Measurements from ENCODE around the gene ATP2C2.

DNA sequence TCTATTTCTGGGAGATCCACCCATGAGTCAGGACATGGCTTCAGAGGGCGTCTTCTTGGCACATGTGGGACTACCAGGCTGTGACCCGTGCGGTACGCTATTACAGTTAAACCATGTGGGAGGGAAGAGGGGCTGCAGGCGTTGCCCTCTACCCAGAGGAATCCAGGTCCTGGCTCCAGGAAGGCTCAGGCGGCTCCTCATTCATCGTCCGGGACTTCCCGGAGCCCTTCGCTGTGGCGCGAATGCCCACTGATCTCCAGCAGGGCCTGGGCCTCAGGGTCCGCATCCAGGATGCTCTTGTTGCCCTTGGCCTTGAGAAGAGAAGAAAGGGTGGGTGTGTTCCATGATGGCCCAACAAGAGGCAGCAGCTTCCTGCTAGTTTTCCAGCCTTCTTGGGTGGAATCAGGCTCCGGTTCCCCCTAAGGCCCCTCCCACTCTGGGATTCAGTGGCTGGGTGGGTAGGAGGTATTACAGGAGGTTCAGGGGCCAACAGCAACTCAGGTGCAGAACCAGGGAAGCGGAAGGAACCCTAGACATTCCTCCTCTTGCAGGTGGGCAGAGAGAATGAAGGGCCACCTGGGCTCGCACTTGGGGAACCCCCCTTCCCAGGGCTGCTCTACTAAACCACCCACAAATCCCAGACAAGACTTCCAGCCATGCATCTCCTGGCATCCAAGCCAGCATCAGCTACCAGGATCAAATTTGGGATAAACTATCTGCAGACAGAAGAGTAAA is 111.5 kb downstream of the ATP2C2 start:
- TF ChIP-seq, protein P1, sequence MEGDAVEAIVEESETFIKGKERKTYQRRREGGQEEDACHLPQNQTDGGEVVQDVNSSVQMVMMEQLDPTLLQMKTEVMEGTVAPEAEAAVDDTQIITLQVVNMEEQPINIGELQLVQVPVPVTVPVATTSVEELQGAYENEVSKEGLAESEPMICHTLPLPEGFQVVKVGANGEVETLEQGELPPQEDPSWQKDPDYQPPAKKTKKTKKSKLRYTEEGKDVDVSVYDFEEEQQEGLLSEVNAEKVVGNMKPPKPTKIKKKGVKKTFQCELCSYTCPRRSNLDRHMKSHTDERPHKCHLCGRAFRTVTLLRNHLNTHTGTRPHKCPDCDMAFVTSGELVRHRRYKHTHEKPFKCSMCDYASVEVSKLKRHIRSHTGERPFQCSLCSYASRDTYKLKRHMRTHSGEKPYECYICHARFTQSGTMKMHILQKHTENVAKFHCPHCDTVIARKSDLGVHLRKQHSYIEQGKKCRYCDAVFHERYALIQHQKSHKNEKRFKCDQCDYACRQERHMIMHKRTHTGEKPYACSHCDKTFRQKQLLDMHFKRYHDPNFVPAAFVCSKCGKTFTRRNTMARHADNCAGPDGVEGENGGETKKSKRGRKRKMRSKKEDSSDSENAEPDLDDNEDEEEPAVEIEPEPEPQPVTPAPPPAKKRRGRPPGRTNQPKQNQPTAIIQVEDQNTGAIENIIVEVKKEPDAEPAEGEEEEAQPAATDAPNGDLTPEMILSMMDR (IDR thresholded peaks at IDR 0.05): no peak
- TF ChIP-seq POLR2A (IDR thresholded peaks at IDR 0.05): no peak
